HL-60 (cell line): ENCODE results near the gene SPSB2.

ENCODE experiments used
- CTCF ChIP-seq: IDR thresholded peaks from one replicate; pipeline ENCODE4 v1.5.1; 2011; ENCODE audit warnings: low read length, control low read depth, inconsistent platforms; ENCODE audit not compliant: insufficient read depth
- GABPA ChIP-seq: IDR thresholded peaks from 2 replicates; pipeline ENCODE4 v1.6.1; 2012; ENCODE audit warnings: low read depth
- POLR2AphosphoS5 ChIP-seq: IDR thresholded peaks from 2 replicates; pipeline ENCODE4 v1.6.1; 2012; ENCODE audit warnings: low read depth
- REST ChIP-seq: IDR thresholded peaks from 2 replicates; pipeline ENCODE4 v1.6.1; 2012; ENCODE audit warnings: low read depth; ENCODE audit not compliant: insufficient replicate concordance

- TF ChIP-seq CTCF (no peak), POLR2AphosphoS5 (no peak), REST (no peak), GABPA (no peak)
Measured at GRCh38 chr12:6915789-6916285, 42.7 kb upstream of the SPSB2 start.
